GM23338 (cell line): Measurements from ENCODE around the gene TECPR2.
"Not testable (repeated sequence)": the region's sequence is repeated elsewhere in the genome, so short reads cannot be mapped to it uniquely, and the experiment has no call there.

Experiments
- CREB1 ChIP-seq: fragments of 250-450 bp; sonication (Bioruptor Pico); IDR thresholded peaks from 2 replicates; pipeline ENCODE4 v1.5.0; 2020; ENCODE audit warnings: low read depth, mild to moderate bottlenecking, moderate library complexity
- CTCF ChIP-seq, 2 experiments: fragments of 200-600 bp in 1 of 2; sonication (generic) in 1 of 2; conservative IDR thresholded peaks; 2 replicates each; pipeline versions ENCODE4 v1.5.1 to v1.6.1; 2016 to 2017; ENCODE audit warnings: antibody characterized with exemption in 2 of 2, low read depth in 2 of 2, mild to moderate bottlenecking in 2 of 2, moderate library complexity in 1 of 2
- EZH2 ChIP-seq: fragments of 200-600 bp; sonication (generic); IDR thresholded peaks from one replicate; pipeline ENCODE4 v1.8.0; 2017; ENCODE audit warnings: antibody characterized with exemption, mild to moderate bottlenecking, low read depth; ENCODE audit not compliant: unreplicated experiment
- EZH2phosphoT487 ChIP-seq: fragments of 200-600 bp; sonication (generic); IDR thresholded peaks from one replicate; pipeline ENCODE4 v1.8.1; 2018; ENCODE audit warnings: antibody characterized with exemption; ENCODE audit not compliant: unreplicated experiment
- JUNB ChIP-seq: IDR thresholded peaks from one replicate; pipeline ENCODE4 v1.6.1; 2016; ENCODE audit warnings: antibody characterized with exemption; ENCODE audit not compliant: unreplicated experiment
- POLR2AphosphoS5 ChIP-seq: IDR thresholded peaks from 2 replicates; pipeline ENCODE4 v1.6.1; 2016; ENCODE audit warnings: antibody characterized with exemption, low read depth
- REST ChIP-seq: IDR thresholded peaks from one replicate; pipeline ENCODE4 v1.6.1; 2018; ENCODE audit warnings: antibody characterized with exemption; ENCODE audit not compliant: unreplicated experiment
- STAT1 ChIP-seq: IDR thresholded peaks from one replicate; pipeline ENCODE4 v1.6.1; 2016; ENCODE audit warnings: antibody characterized with exemption; ENCODE audit not compliant: unreplicated experiment
- ZNF114 ChIP-seq: fragments of 250-450 bp; sonication (Bioruptor Pico); IDR thresholded peaks from 2 replicates; pipeline ENCODE4 v1.5.0; 2020; ENCODE audit warnings: mild to moderate bottlenecking, moderate library complexity

GRCh38 chr14:102329381-102329780 lies 33.4 kb upstream of the TECPR2 start:
- TF ChIP-seq ZNF114 (CRISPR knock-in tag); CTCF (conservative IDR thresholded peaks at IDR 0.05; ENCODE audit: low read depth in 2 of 2); EZH2; EZH2phosphoT487; REST; STAT1; CREB1; JUNB; POLR2AphosphoS5: not testable (repeated sequence)
